ENCODE data around the gene PHF20. TPM values are rescaled to one million over a fixed set of nuclear protein-coding genes. Genes with fewer than 3 reads are reported as not detected.
A peak's percentile ranks its signal among the peaks of the same experiment; 100 is the strongest.
"Not testable (repeated sequence)": the region's sequence is repeated elsewhere in the genome, so short reads cannot be mapped to it uniquely, and the experiment has no call there.

Gene PHF20
- total RNA-seq, 1 donor from 2014 or later = 55.1 TPM

DNA sequence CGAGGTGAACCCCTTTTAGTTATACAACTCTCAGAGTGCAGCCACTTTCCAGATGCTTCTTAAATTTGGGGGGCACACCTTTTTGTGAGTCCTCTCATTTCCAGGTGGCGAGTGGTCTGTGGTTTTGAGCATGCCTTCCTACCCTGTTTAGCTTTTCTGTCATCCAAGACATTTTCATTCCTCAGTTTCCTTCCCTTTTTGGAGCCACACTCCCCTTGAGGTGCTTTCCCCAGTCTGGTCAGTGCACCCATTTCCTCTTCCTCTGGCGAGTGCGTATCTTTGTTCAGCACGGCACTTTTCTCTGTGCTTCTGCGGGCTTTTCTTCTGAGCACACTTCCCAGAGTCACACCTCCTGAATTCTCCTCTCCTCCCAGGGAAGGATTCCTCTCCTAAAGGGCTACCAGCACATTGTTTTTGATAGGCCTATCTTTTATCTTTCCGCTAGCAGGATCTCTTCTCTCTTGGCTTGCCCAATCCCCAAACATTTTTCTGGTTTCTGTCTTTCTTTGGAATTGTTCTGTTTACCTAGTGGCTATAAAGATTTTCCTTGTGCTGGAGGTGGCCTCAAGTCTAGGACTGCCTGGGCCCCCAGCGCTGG, 1.4 kb downstream of the PHF20 start:
- peaks cover 41% of the 10 kb centered on the region for H3K4me1 Mint-ChIP-seq (ENCODE audit: low read depth)

GRCh38 chr20:35774391-35774790, 2.6 kb downstream of the PHF20 start:
- Mint-ChIP-seq H3K4me1 (ENCODE audit: low read depth) (peaks cover 30% of the 10 kb centered on the region), H3K27me3 (ENCODE audit: low read depth) (no peaks in the 10 kb centered on the region), H3K9me3 (peaks cover 7% of the 10 kb centered on the region), H3K27ac (peak overlapping the region; percentile 21), H3K36me3 (ENCODE audit: low read depth) (peaks cover 42% of the 10 kb centered on the region), H3K4me3 (ENCODE audit: low read depth) (peak overlapping the region; percentile 88)
- no peak for DNase-seq (ENCODE audit: low spot score)
- intact Hi-C loops (cut with micrococcal nuclease) = loop anchor here (5.0 to 10.0 kb wide), 3 partner anchors 157 to 1780 kb away; partner anchors contain the start of genes RALY, SCAND1 and SPAG4

More for the DNA sequence above, 1.4 kb downstream of the PHF20 start:
- Mint-ChIP-seq H3K27me3 (ENCODE audit: low read depth) (no peaks in the 10 kb centered on the region), H3K27ac (peak overlapping the region; percentile 87), H3K36me3 (ENCODE audit: low read depth) (peaks cover 35% of the 10 kb centered on the region), H3K9me3 (peaks cover 7% of the 10 kb centered on the region), H3K4me3 (ENCODE audit: low read depth) (peak overlapping the region; percentile 88)
- intact Hi-C loops (cut with micrococcal nuclease) = loop anchor here (5.0 to 10.0 kb wide), 3 partner anchors 156 to 1778 kb away; partner anchors contain the start of genes RALY, SCAND1 and SPAG4
- peak; percentile 36 for DNase-seq (ENCODE audit: low spot score)

- H3K9me3 Mint-ChIP-seq = peaks cover 2% of the 10 kb centered on the region
- intact Hi-C loops (cut with micrococcal nuclease) = loop anchor here (10.0 kb wide), 1 partner anchor 1782 kb away; the partner anchor contains the start of gene RALY
- H3K27me3 Mint-ChIP-seq (ENCODE audit: low read depth) = no peaks in the 10 kb centered on the region
- no peak for DNase-seq (ENCODE audit: low spot score)
- peaks cover 27% of the 10 kb centered on the region for H3K4me1 Mint-ChIP-seq (ENCODE audit: low read depth)
- H3K4me3 Mint-ChIP-seq (ENCODE audit: low read depth) = no peak overlapping the region
- H3K36me3 Mint-ChIP-seq (ENCODE audit: low read depth) = peaks cover 45% of the 10 kb centered on the region
- H3K27ac Mint-ChIP-seq = no peak overlapping the region
Observed at GRCh38 chr20:35776513-35777101, 4.8 kb downstream of the PHF20 start.

- H3K9me3 Mint-ChIP-seq; H3K4me1 Mint-ChIP-seq (ENCODE audit: low read depth); intact Hi-C loops (cut with micrococcal nuclease); DNase-seq (ENCODE audit: low spot score); H3K4me3 Mint-ChIP-seq (ENCODE audit: low read depth); H3K27me3 Mint-ChIP-seq (ENCODE audit: low read depth); H3K27ac Mint-ChIP-seq: not testable (repeated sequence)
- peaks cover 19% of the 10 kb centered on the region for H3K36me3 Mint-ChIP-seq (ENCODE audit: low read depth)
Observed at GRCh38 chr20:35783811-35784210, 12.0 kb downstream of the PHF20 start.

GRCh38 chr20:35785541-35785940, 13.7 kb downstream of the PHF20 start:
- H3K36me3 Mint-ChIP-seq (ENCODE audit: low read depth); H3K4me1 Mint-ChIP-seq (ENCODE audit: low read depth); intact Hi-C loops (cut with micrococcal nuclease); H3K4me3 Mint-ChIP-seq (ENCODE audit: low read depth); H3K27me3 Mint-ChIP-seq (ENCODE audit: low read depth); H3K27ac Mint-ChIP-seq; DNase-seq (ENCODE audit: low spot score); H3K9me3 Mint-ChIP-seq: not testable (repeated sequence)

DNA sequence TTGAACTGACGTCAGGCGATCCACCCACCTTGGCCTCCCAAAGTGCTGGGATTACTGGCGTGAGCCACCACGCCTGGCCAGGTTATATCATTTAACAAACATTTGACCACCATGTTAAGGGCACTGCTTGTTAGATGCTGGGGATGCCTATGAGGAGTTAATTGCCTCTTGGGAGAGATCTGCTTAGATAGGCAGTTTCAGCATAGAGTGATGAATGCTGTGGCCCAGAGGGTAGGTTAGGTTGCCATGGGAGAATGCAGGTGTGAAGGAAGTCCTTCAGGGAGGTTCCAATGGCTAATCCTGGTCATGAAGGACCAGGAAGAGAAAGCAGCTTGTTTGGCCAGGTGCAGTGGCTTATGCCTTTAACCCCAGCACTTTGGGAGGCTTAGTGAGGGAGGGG, 17.0 kb downstream of the PHF20 start:
- DNase-seq (ENCODE audit: low spot score) = no peak
- H3K36me3 Mint-ChIP-seq (ENCODE audit: low read depth) = peaks cover 9% of the 10 kb centered on the region
- peaks cover 5% of the 10 kb centered on the region for H3K4me1 Mint-ChIP-seq (ENCODE audit: low read depth)
- intact Hi-C loops (cut with micrococcal nuclease) = no loop called here
- no peaks in the 10 kb centered on the region for H3K27me3 Mint-ChIP-seq (ENCODE audit: low read depth)
- no peak overlapping the region for H3K4me3 Mint-ChIP-seq (ENCODE audit: low read depth)
- H3K27ac Mint-ChIP-seq = no peak overlapping the region
- H3K9me3 Mint-ChIP-seq = no peaks in the 10 kb centered on the region

- H3K27me3 Mint-ChIP-seq (ENCODE audit: low read depth) = no peaks in the 10 kb centered on the region
- intact Hi-C loops (cut with micrococcal nuclease) = no loop called here
- no peak overlapping the region for H3K27ac Mint-ChIP-seq
- no peaks in the 10 kb centered on the region for H3K9me3 Mint-ChIP-seq
- peaks cover 13% of the 10 kb centered on the region for H3K36me3 Mint-ChIP-seq (ENCODE audit: low read depth)
- DNase-seq (ENCODE audit: low spot score) = no peak
- H3K4me1 Mint-ChIP-seq (ENCODE audit: low read depth) = peaks cover 5% of the 10 kb centered on the region
- no peak overlapping the region for H3K4me3 Mint-ChIP-seq (ENCODE audit: low read depth)
Observed at GRCh38 chr20:35791097-35791496, 19.3 kb downstream of the PHF20 start.

DNA sequence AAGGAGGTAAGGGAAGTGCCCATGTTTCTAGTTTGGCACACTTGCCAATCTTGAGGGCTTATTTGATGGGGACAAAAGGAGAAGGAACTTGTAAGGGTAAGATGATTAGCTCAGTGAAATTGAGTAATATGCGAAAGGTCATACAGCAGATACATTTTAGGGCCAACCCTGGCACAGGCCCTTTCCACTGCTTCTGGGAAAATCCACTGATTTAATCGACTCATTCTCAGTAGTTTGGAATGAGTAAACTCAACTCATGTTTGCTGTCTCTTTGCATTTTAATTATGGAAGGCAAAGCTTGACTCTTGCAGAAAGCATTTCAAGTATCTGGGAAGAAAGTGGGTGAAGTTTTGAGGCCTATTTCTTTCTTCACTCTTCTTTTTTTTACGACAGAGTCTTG, 20.0 kb downstream of the PHF20 start:
- no peaks in the 10 kb centered on the region for H3K27me3 Mint-ChIP-seq (ENCODE audit: low read depth)
- no peaks in the 10 kb centered on the region for H3K9me3 Mint-ChIP-seq
- H3K4me3 Mint-ChIP-seq (ENCODE audit: low read depth) = no peak overlapping the region
- DNase-seq (ENCODE audit: low spot score) = no peak
- intact Hi-C loops (cut with micrococcal nuclease) = no loop called here
- H3K27ac Mint-ChIP-seq = peak overlapping the region; percentile 73
- peaks cover 11% of the 10 kb centered on the region for H3K36me3 Mint-ChIP-seq (ENCODE audit: low read depth)
- peaks cover 11% of the 10 kb centered on the region for H3K4me1 Mint-ChIP-seq (ENCODE audit: low read depth)

- Mint-ChIP-seq H3K36me3 (ENCODE audit: low read depth) (peaks cover 10% of the 10 kb centered on the region), H3K9me3 (no peaks in the 10 kb centered on the region), H3K4me3 (ENCODE audit: low read depth) (no peak overlapping the region), H3K4me1 (ENCODE audit: low read depth) (peaks cover 11% of the 10 kb centered on the region), H3K27ac (no peak overlapping the region), H3K27me3 (ENCODE audit: low read depth) (no peaks in the 10 kb centered on the region)
- intact Hi-C loops (cut with micrococcal nuclease) = no loop called here
- no peak for DNase-seq (ENCODE audit: low spot score)
Observed at GRCh38 chr20:35792740-35793139, 20.9 kb downstream of the PHF20 start.

DNA sequence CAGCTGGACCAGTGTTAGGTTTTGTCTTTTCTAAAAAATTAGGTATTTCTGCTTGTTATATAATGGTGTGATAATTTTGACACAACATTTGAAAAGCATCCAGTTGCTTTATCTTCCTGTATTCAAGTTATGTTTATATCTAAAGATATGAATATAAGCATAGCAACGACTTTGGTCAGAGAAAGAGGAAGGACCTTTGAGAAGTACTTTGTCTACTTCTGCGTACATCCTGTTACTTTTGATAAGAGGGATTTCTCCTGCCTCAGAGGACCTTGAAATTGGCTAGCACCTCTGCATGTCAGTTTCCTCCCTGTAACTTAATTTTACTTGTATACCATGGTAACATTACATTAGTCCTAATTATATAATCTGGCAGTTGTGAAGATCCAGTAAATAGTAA, 24.8 kb downstream of the PHF20 start:
- DNase-seq (ENCODE audit: low spot score) = no peak
- Mint-ChIP-seq H3K4me3 (ENCODE audit: low read depth) (no peak overlapping the region), H3K4me1 (ENCODE audit: low read depth) (peaks cover 10% of the 10 kb centered on the region), H3K36me3 (ENCODE audit: low read depth) (peaks cover 20% of the 10 kb centered on the region), H3K27ac (no peak overlapping the region), H3K27me3 (ENCODE audit: low read depth) (no peaks in the 10 kb centered on the region), H3K9me3 (no peaks in the 10 kb centered on the region)
- intact Hi-C loops (cut with micrococcal nuclease) = no loop called here

GRCh38 chr20:35801865-35802264, 30.1 kb downstream of the PHF20 start:
- no peaks in the 10 kb centered on the region for H3K9me3 Mint-ChIP-seq
- no peak overlapping the region for H3K27ac Mint-ChIP-seq
- no peak overlapping the region for H3K4me3 Mint-ChIP-seq (ENCODE audit: low read depth)
- no peaks in the 10 kb centered on the region for H3K27me3 Mint-ChIP-seq (ENCODE audit: low read depth)
- H3K36me3 Mint-ChIP-seq (ENCODE audit: low read depth) = peaks cover 27% of the 10 kb centered on the region
- DNase-seq (ENCODE audit: low spot score) = no peak
- intact Hi-C loops (cut with micrococcal nuclease) = no loop called here
- no peaks in the 10 kb centered on the region for H3K4me1 Mint-ChIP-seq (ENCODE audit: low read depth)

GRCh38 chr20:35806075-35806474, 34.3 kb downstream of the PHF20 start:
- no peaks in the 10 kb centered on the region for H3K27me3 Mint-ChIP-seq (ENCODE audit: low read depth)
- H3K4me1 Mint-ChIP-seq (ENCODE audit: low read depth) = peaks cover 3% of the 10 kb centered on the region
- no peak overlapping the region for H3K4me3 Mint-ChIP-seq (ENCODE audit: low read depth)
- DNase-seq (ENCODE audit: low spot score) = no peak
- H3K27ac Mint-ChIP-seq = no peak overlapping the region
- peaks cover 42% of the 10 kb centered on the region for H3K36me3 Mint-ChIP-seq (ENCODE audit: low read depth)
- intact Hi-C loops (cut with micrococcal nuclease) = no loop called here
- no peaks in the 10 kb centered on the region for H3K9me3 Mint-ChIP-seq

GRCh38 chr20:35807877-35808276, 36.1 kb downstream of the PHF20 start:
- no peak overlapping the region for H3K4me3 Mint-ChIP-seq (ENCODE audit: low read depth)
- no peak overlapping the region for H3K27ac Mint-ChIP-seq
- DNase-seq (ENCODE audit: low spot score) = no peak
- H3K4me1 Mint-ChIP-seq (ENCODE audit: low read depth) = peaks cover 5% of the 10 kb centered on the region
- peaks cover 40% of the 10 kb centered on the region for H3K36me3 Mint-ChIP-seq (ENCODE audit: low read depth)
- H3K9me3 Mint-ChIP-seq = no peaks in the 10 kb centered on the region
- intact Hi-C loops (cut with micrococcal nuclease) = no loop called here
- H3K27me3 Mint-ChIP-seq (ENCODE audit: low read depth) = no peaks in the 10 kb centered on the region

All from activated T-helper 2 cell treated with anti-CD3 and anti-CD28 coated beads, Interferon-gamma antibody, Interleukin-2, Interleukin-4, amounts not matched to agents 10 μg/mL and 5 μg/mL and 100 μg/mL, durations not matched to agents 14 hours and 24 hours and 36 hours (primary cell).